Tibial nerve (tissue), 4 donors: ENCODE measurements around the gene NT5C3A. TPM values are rescaled to one million over a fixed set of nuclear protein-coding genes. Genes with fewer than 3 reads are reported as not detected.

Source experiments
- DNase-seq, 2 donors: peaks; one replicate each; pipeline ENCODE4 v3.0.0-alpha.2; 2019; ENCODE audit warnings: low spot score in 2 of 2
- H3K27ac ChIP-seq, 4 donors: fragments of 200-600 bp; sonication (generic) in 3 of 4; one replicate each; pipeline ENCODE4 v1.5.1; 2017 to 2019; ENCODE audit warnings: mild to moderate bottlenecking in 1 of 4
- H3K27me3 ChIP-seq, 2 donors: fragments of 200-600 bp; sonication (generic) in 1 of 2; one replicate each; pipeline versions ENCODE4 v1.5.1 to v1.6.0; 2017 to 2019
- H3K36me3 ChIP-seq, 3 donors: fragments of 200-600 bp; sonication (generic); one replicate each; pipeline ENCODE4 v1.5.1; 2018 to 2019
- H3K4me1 ChIP-seq, 4 donors: fragments of 200-600 bp; sonication (generic) in 3 of 4; one replicate each; pipeline ENCODE4 v1.5.1; 2017 to 2019
- H3K4me3 ChIP-seq, 4 donors: fragments of 200-600 bp; sonication (generic) in 3 of 4; one replicate each; pipeline ENCODE4 v1.5.1; 2017 to 2019; ENCODE audit warnings: mild to moderate bottlenecking in 1 of 4, moderate library complexity in 1 of 4
- H3K9me3 ChIP-seq, 4 donors: fragments of 200-600 bp; sonication (generic) in 3 of 4; one replicate each; pipeline ENCODE4 v1.5.1; 2017 to 2019
- CTCF ChIP-seq, 5 experiments: fragments of 200-600 bp in 3 of 5; fragments of 450-650 bp in 2 of 5; sonication (generic) in 3 of 5; IDR thresholded peaks; one replicate each; pipeline ENCODE4 v1.5.1; 2016 to 2019; ENCODE audit warnings: antibody characterized with exemption in 5 of 5, mild to moderate bottlenecking in 3 of 5, moderate library complexity in 2 of 5
- EP300 ChIP-seq, 2 donors: sonication (generic); formaldehyde crosslinking; IDR thresholded peaks; one replicate each; pipeline ENCODE4 v1.6.1; 2017; ENCODE audit warnings: antibody characterized with exemption in 2 of 2, mild to moderate bottlenecking in 1 of 2
- POLR2A ChIP-seq, 2 donors: fragments of 450-650 bp; IDR thresholded peaks; one replicate each; pipeline ENCODE4 v1.6.1; 2017; ENCODE audit warnings: antibody characterized with exemption in 2 of 2, mild to moderate bottlenecking in 2 of 2, moderate library complexity in 2 of 2
- WGBS, 2 donors: methylation state at CpG; one replicate each; pipeline ENCODE4 v1.1.5; 2018; 5-methylcytosine and 5-hydroxymethylcytosine counted together
- total RNA-seq, 4 donors: library from RNA; depleted of rRNA; stranded (reverse); fragments of >200 nt; gene quantifications; one replicate each; pipeline ENCODE4 v1.1.0, GENCODE V29; 2016

NT5C3A gene
- total RNA-seq, 4 donors from 2014 or later, result 18.6 to 41.3 (median 26.8) TPM

- 19 to 77% methylated on average over 2 of the region's 2 CpGs for WGBS, 2 donors
- Histone ChIP-seq H3K27ac (no peak overlapping the region), H3K36me3 (peaks cover 0 to 1% (median 0%) of the 10 kb centered on the region in 3 donors), H3K4me3 (no peak overlapping the region), H3K9me3 (no peaks in the 10 kb centered on the region), H3K27me3 (no peaks in the 10 kb centered on the region), H3K4me1 (no peaks in the 10 kb centered on the region)
- DNase-seq, result no peak
- TF ChIP-seq EP300 (IDR thresholded peaks at IDR 0.05), result no peak
- no peak for TF ChIP-seq CTCF (IDR thresholded peaks at IDR 0.05)
- no peak for TF ChIP-seq POLR2A (IDR thresholded peaks at IDR 0.05)
These were observed 24.8 kb upstream of the NT5C3A start for GRCh38 chr7:33087356-33087755.

GRCh38 chr7:33079763-33080690, 17.5 kb upstream of the NT5C3A start:
- Histone ChIP-seq H3K4me3 (no peak overlapping the region), H3K4me1 (no peaks in the 10 kb centered on the region), H3K9me3 (no peaks in the 10 kb centered on the region), H3K27ac (no peak overlapping the region), H3K27me3 (no peaks in the 10 kb centered on the region), H3K36me3 (no peaks in the 10 kb centered on the region)
- no peak for TF ChIP-seq CTCF (IDR thresholded peaks at IDR 0.05)
- 83 to 85% methylated on average over 9 of the region's 9 CpGs for WGBS, 2 donors
- DNase-seq, result no peak

- DNase-seq, result no peak
- Histone ChIP-seq H3K4me3 (no peak overlapping the region), H3K9me3 (no peaks in the 10 kb centered on the region), H3K36me3 (no peaks in the 10 kb centered on the region), H3K4me1 (no peaks in the 10 kb centered on the region), H3K27ac (no peak overlapping the region), H3K27me3 (no peaks in the 10 kb centered on the region)
- WGBS, 2 donors, result 81 to 85% methylated on average over 2 of the region's 2 CpGs
- TF ChIP-seq POLR2A (IDR thresholded peaks at IDR 0.05) (no peak), CTCF (IDR thresholded peaks at IDR 0.05) (no peak), EP300 (IDR thresholded peaks at IDR 0.05) (no peak)
These were observed 16.5 kb upstream of the NT5C3A start for GRCh38 chr7:33079096-33079495.

GRCh38 chr7:33076737-33077136, 14.2 kb upstream of the NT5C3A start:
- no peak for TF ChIP-seq POLR2A (IDR thresholded peaks at IDR 0.05)
- TF ChIP-seq EP300 (IDR thresholded peaks at IDR 0.05), result no peak
- no peak for TF ChIP-seq CTCF (IDR thresholded peaks at IDR 0.05)
- Histone ChIP-seq H3K27ac (no peak overlapping the region), H3K4me1 (no peaks in the 10 kb centered on the region), H3K9me3 (no peaks in the 10 kb centered on the region), H3K36me3 (no peaks in the 10 kb centered on the region), H3K4me3 (no peak overlapping the region), H3K27me3 (peaks cover 0 to 6% of the 10 kb centered on the region in 2 donors)
- WGBS, 2 donors, result 64 to 82% methylated on average over 3 of the region's 3 CpGs
- no peak for DNase-seq

GRCh38 chr7:33075818-33076518, 13.4 kb upstream of the NT5C3A start:
- 77 to 78% methylated on average over 3 of the region's 3 CpGs for WGBS, 2 donors
- no peak overlapping the region for H3K27ac ChIP-seq
- H3K4me3 ChIP-seq, result no peak overlapping the region
- no peaks in the 10 kb centered on the region for H3K9me3 ChIP-seq
- H3K27me3 ChIP-seq, result peaks cover 0 to 6% of the 10 kb centered on the region in 2 donors
- no peaks in the 10 kb centered on the region for H3K4me1 ChIP-seq
- TF ChIP-seq CTCF (IDR thresholded peaks at IDR 0.05) (no peak), POLR2A (IDR thresholded peaks at IDR 0.05) (no peak), EP300 (IDR thresholded peaks at IDR 0.05) (no peak)
- DNase-seq, result no peak
- no peaks in the 10 kb centered on the region for H3K36me3 ChIP-seq
